K562 (cell line): Measurements from ENCODE around the gene MYL12A. TPM values are rescaled to one million over a fixed set of nuclear protein-coding genes. Genes with fewer than 3 reads are reported as not detected.
A peak's percentile ranks its signal among the peaks of the same experiment; 100 is the strongest.

Experiments used
- ASH1L ChIP-seq: fragments of 450-650 bp; IDR thresholded peaks from 2 replicates; pipeline ENCODE4 v1.6.1; 2018; ENCODE audit warnings: borderline replicate concordance, mild to moderate bottlenecking, low read depth; ENCODE audit not compliant: partially characterized antibody
- CREB1 ChIP-seq, 2 experiments: sonication (generic) in 1 of 2; formaldehyde crosslinking in 1 of 2; IDR thresholded peaks; 2 replicates each; pipeline versions ENCODE4 v1.6.1 to v1.8.0; 2012 to 2022; ENCODE audit warnings: inconsistent platforms in 1 of 2, mild to moderate bottlenecking in 1 of 2, missing genetic modification reagents in 1 of 2, moderate library complexity in 1 of 2
- ETV5 ChIP-seq: sonication (generic); formaldehyde crosslinking; IDR thresholded peaks from 2 replicates; pipeline ENCODE4 v1.4.0; 2020; ENCODE audit warnings: low read depth, mild to moderate bottlenecking, missing genetic modification reagents
- FOXJ3 ChIP-seq: sonication (generic); formaldehyde crosslinking; IDR thresholded peaks from 2 replicates; pipeline ENCODE4 v1.4.0; 2020; ENCODE audit warnings: mild to moderate bottlenecking, missing genetic modification reagents
- HBP1 ChIP-seq: fragments of 450-650 bp; formaldehyde crosslinking; IDR thresholded peaks from 2 replicates; pipeline ENCODE4 v1.4.0; 2022; ENCODE audit warnings: missing genetic modification characterization
- KLF13 ChIP-seq: fragments of 450-650 bp; IDR thresholded peaks from 2 replicates; pipeline ENCODE4 v1.6.1; 2016; ENCODE audit warnings: missing genetic modification characterization, low read depth, mild to moderate bottlenecking, missing compliant biosample characterization, moderate library complexity, borderline replicate concordance
- MGA ChIP-seq: fragments of 450-650 bp; IDR thresholded peaks from 2 replicates; pipeline ENCODE4 v1.6.1; 2016; ENCODE audit warnings: mild to moderate bottlenecking, moderate library complexity
- MNT ChIP-seq, 2 experiments: fragments of 450-650 bp; conservative IDR thresholded peaks; 2 replicates each; pipeline ENCODE4 v1.6.1; 2017; ENCODE audit warnings: mild to moderate bottlenecking in 2 of 2, moderate library complexity in 2 of 2
- SAP30 ChIP-seq: fragments of 200-600 bp; sonication (generic); IDR thresholded peaks from 2 replicates; pipeline ENCODE4 v1.6.1; 2012; ENCODE audit warnings: borderline replicate concordance, low read depth, mild to moderate bottlenecking, moderate library complexity, low read length, control low read depth, inconsistent platforms; ENCODE audit not compliant: insufficient read depth, poor library complexity, severe bottlenecking
- ZFPM2 ChIP-seq: fragments of 250-450 bp; sonication (Bioruptor Pico); IDR thresholded peaks from 2 replicates; pipeline ENCODE4 v1.5.1; 2022; ENCODE audit warnings: mild to moderate bottlenecking
- ZNF561 ChIP-seq: fragments of 450-650 bp; formaldehyde crosslinking; conservative IDR thresholded peaks from 2 replicates; pipeline ENCODE4 v1.4.0; 2020; ENCODE audit warnings: mild to moderate bottlenecking, moderate library complexity
- polyA plus RNA-seq, 8 experiments: library from polyadenylated mRNA; depleted of rRNA in 4 of 8; stranded (reverse) in 5 of 8; unstranded in 3 of 8; fragments of >200 nt; fragmentation: Nextera tagmentation in 2 of 8; fragmentation: Illumina TruSeq in 1 of 8; extraction: Ambion mirVana in 2 of 8; extraction: Trizol in 1 of 8; gene quantifications; 2 replicates each; pipeline versions ENCODE4 v1.2.1 to v1.2.3, GENCODE V29; 2011 to 2014; ENCODE audit warnings: inconsistent platforms in 1 of 8, missing spikeins in 1 of 8
- total RNA-seq, 7 experiments: library from RNA; depleted of rRNA in 6 of 7; stranded (reverse); fragments of >200 nt in 6 of 7; fragmentation: Illumina TruSeq in 2 of 7; extraction: Trizol in 2 of 7; gene quantifications; 2 replicates each; pipeline versions ENCODE4 v1.2.1 to v1.2.3, GENCODE V29; 2011 to 2021; ENCODE audit warnings: low replicate concordance in 1 of 7

Gene MYL12A
- total and polyA plus RNA-seq, 9 of the 15 experiments (the other 6 are each of a cell fraction or from before 2014, with no cell fraction given), result 308 to 1,031 (median 559) TPM

- peak; percentile 19; the same call in 1 of the 2 replicates for TF ChIP-seq KLF13 (tag)
- TF ChIP-seq ETV5 (CRISPR knock-in tag), result 0 out of 2 replicates have a peak, but pooled peaks have one; percentile 41
- no peak for TF ChIP-seq MGA
- no peak for TF ChIP-seq ZNF561 (CRISPR knock-in tag)
- TF ChIP-seq MNT (conservative IDR thresholded peaks at IDR 0.05), result no peak
- no peak for TF ChIP-seq HBP1 (CRISPR knock-in tag)
- TF ChIP-seq ZFPM2, result no peak
- TF ChIP-seq ASH1L, result no peak
- TF ChIP-seq CREB1 (IDR thresholded peaks at IDR 0.05), result peak; percentile 15; the same call in 1 of the 2 replicates
- no peak; the same call in 1 of the 2 replicates for TF ChIP-seq CREB1 (CRISPR knock-in tag; IDR thresholded peaks at IDR 0.05)
- peak; percentile 76 for TF ChIP-seq SAP30
- TF ChIP-seq FOXJ3 (CRISPR knock-in tag), result no peak
Measured at GRCh38 chr18:3246635-3247239, 864 bp upstream of the MYL12A start (continued).
